HG02938 (cell line): Measurements from ENCODE around the gene HS3ST5.

Experiments used
- ATAC-seq: cut with Tn5 transposase; IDR thresholded peaks from one replicate; pipeline ENCODE4 v1.9.1; 2021; ENCODE audit warnings: mild to moderate bottlenecking, moderate library complexity; ENCODE audit not compliant: unreplicated experiment

Gene HS3ST5

GRCh38 chr6:114200891-114201290 is 141.9 kb downstream of the HS3ST5 start:
- no peak for ATAC-seq

- ATAC-seq = no peak
These were observed 147.0 kb downstream of the HS3ST5 start for GRCh38 chr6:114195631-114196403.

GRCh38 chr6:114195027-114195365 is 147.8 kb downstream of the HS3ST5 start:
- ATAC-seq = no peak

GRCh38 chr6:114194362-114195026 is 148.3 kb downstream of the HS3ST5 start:
- ATAC-seq = no peak

- ATAC-seq = no peak
These were observed 155.3 kb downstream of the HS3ST5 start for GRCh38 chr6:114187563-114187962.

- no peak for ATAC-seq
These were observed 161.2 kb downstream of the HS3ST5 start for GRCh38 chr6:114181664-114182063.

GRCh38 chr6:114179411-114179810 is 163.4 kb downstream of the HS3ST5 start:
- no peak for ATAC-seq

- ATAC-seq = no peak
These were observed 166.1 kb downstream of the HS3ST5 start for GRCh38 chr6:114176726-114177125.

- no peak for ATAC-seq
These were observed 170.1 kb downstream of the HS3ST5 start for GRCh38 chr6:114172576-114173260.

GRCh38 chr6:114171473-114171872 is 171.3 kb downstream of the HS3ST5 start:
- no peak for ATAC-seq

GRCh38 chr6:114170958-114171387 is 171.8 kb downstream of the HS3ST5 start:
- ATAC-seq = no peak

- no peak for ATAC-seq
These were observed 172.5 kb downstream of the HS3ST5 start for GRCh38 chr6:114170372-114170771.

- ATAC-seq = no peak
These were observed 173.1 kb downstream of the HS3ST5 start for GRCh38 chr6:114169763-114170162.

GRCh38 chr6:114167583-114168576 is 174.9 kb downstream of the HS3ST5 start:
- ATAC-seq = no peak

- no peak for ATAC-seq
These were observed 178.6 kb downstream of the HS3ST5 start for GRCh38 chr6:114164207-114164606.

- ATAC-seq = no peak
These were observed 180.0 kb downstream of the HS3ST5 start for GRCh38 chr6:114162691-114163347.

- no peak for ATAC-seq
These were observed 181.9 kb downstream of the HS3ST5 start for GRCh38 chr6:114160881-114161280.

GRCh38 chr6:114159727-114160126 is 183.1 kb downstream of the HS3ST5 start:
- ATAC-seq = no peak

- no peak for ATAC-seq
These were observed 183.8 kb downstream of the HS3ST5 start for GRCh38 chr6:114158838-114159694.
